ENCODE results near the gene PELI3.
"Not testable (repeated sequence)": the region's sequence is repeated elsewhere in the genome, so short reads cannot be mapped to it uniquely, and the experiment has no call there.

PELI3 gene

GRCh38 chr11:66443602-66444001, 23.1 kb upstream of the PELI3 start:
- DNase-seq (ENCODE audit: low read depth, low spot score) = no peak

- DNase-seq (ENCODE audit: low read depth, low spot score) = no peak
These were observed 19.7 kb upstream of the PELI3 start for GRCh38 chr11:66447012-66447411.

- no peak for DNase-seq (ENCODE audit: low read depth, low spot score)
These were observed 18.2 kb upstream of the PELI3 start for GRCh38 chr11:66448523-66448922.

GRCh38 chr11:66450560-66450959, 16.1 kb upstream of the PELI3 start:
- no peak for DNase-seq (ENCODE audit: low read depth, low spot score)

- no peak for DNase-seq (ENCODE audit: low read depth, low spot score)
These were observed 15.0 kb upstream of the PELI3 start for GRCh38 chr11:66451663-66452062.

GRCh38 chr11:66454247-66454646, 12.5 kb upstream of the PELI3 start:
- no peak for DNase-seq (ENCODE audit: low read depth, low spot score)

- DNase-seq (ENCODE audit: low read depth, low spot score) = no peak
These were observed 11.9 kb upstream of the PELI3 start for GRCh38 chr11:66454828-66455227.

GRCh38 chr11:66457826-66458225, 8.9 kb upstream of the PELI3 start:
- no peak for DNase-seq (ENCODE audit: low read depth, low spot score)

- no peak for DNase-seq (ENCODE audit: low read depth, low spot score)
These were observed 7.4 kb upstream of the PELI3 start for GRCh38 chr11:66459138-66459778.

GRCh38 chr11:66462010-66462409, 4.7 kb upstream of the PELI3 start:
- DNase-seq (ENCODE audit: low read depth, low spot score) = no peak

GRCh38 chr11:66462911-66463310, 3.8 kb upstream of the PELI3 start:
- DNase-seq (ENCODE audit: low read depth, low spot score) = no peak

- DNase-seq (ENCODE audit: low read depth, low spot score) = not testable (repeated sequence)
These were observed 2.6 kb upstream of the PELI3 start for GRCh38 chr11:66464116-66464515.

GRCh38 chr11:66464916-66465315, 1.8 kb upstream of the PELI3 start:
- DNase-seq (ENCODE audit: low read depth, low spot score) = no peak

- no peak for DNase-seq (ENCODE audit: low read depth, low spot score)
These were observed 1.1 kb upstream of the PELI3 start for GRCh38 chr11:66465373-66466224.

- no peak for DNase-seq (ENCODE audit: low read depth, low spot score)
These were observed 442 bp downstream of the PELI3 start for GRCh38 chr11:66467034-66467659.

- DNase-seq (ENCODE audit: low read depth, low spot score) = no peak
These were observed 1.1 kb downstream of the PELI3 start for GRCh38 chr11:66467756-66468155.

- no peak for DNase-seq (ENCODE audit: low read depth, low spot score)
These were observed 2.0 kb downstream of the PELI3 start for GRCh38 chr11:66468691-66469090.

GRCh38 chr11:66469441-66469840, 2.7 kb downstream of the PELI3 start:
- DNase-seq (ENCODE audit: low read depth, low spot score) = no peak

GRCh38 chr11:66470015-66470414, 3.3 kb downstream of the PELI3 start:
- no peak for DNase-seq (ENCODE audit: low read depth, low spot score)

- DNase-seq (ENCODE audit: low read depth, low spot score) = no peak
These were observed 4.4 kb downstream of the PELI3 start for GRCh38 chr11:66471142-66471541.

GRCh38 chr11:66472054-66472453, 5.3 kb downstream of the PELI3 start:
- DNase-seq (ENCODE audit: low read depth, low spot score) = no peak

- no peak for DNase-seq (ENCODE audit: low read depth, low spot score)
These were observed 6.5 kb downstream of the PELI3 start for GRCh38 chr11:66473167-66473566.
